ENCODE results near the gene PTPRM.

The PTPRM gene

DNA sequence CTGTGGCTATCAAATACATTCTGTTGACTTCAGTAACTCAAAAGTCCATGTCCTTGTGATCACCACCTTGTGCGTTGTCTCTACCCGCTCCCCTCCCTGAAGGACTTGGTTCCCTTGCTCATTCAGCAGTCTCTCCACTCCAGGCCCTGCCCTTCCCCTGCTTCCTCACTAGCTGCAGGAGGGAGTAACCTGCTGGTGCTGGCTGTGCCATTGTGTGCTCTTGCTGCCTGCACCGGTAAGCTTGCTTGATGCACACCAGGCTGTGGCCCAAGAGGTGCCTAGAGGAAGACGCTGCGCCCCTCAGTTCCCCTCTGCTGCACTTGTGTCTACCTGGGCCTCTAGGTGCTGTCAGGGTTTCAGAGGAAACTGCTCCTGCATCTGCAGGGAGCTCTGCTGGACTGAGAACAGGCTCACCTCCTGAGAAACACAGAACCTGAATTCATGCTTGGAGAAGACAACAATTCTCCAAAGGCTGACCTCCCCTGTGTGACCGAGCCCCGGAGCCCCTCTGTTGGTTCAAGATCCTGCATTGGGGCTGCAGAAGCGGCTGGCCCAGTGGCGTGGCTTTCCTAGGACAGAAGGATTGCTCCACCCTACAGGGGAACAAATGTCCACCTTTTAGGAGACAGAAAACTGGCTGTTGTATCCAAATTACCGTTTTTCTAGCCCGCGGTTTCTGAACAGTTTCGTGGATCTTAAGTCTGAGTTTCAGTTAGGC, 33.6 kb downstream of the PTPRM start:
- no peak for DNase-seq
- Histone ChIP-seq H3K27ac (no peak overlapping the region), H3K36me3 (no peaks in the 10 kb centered on the region), H3K4me1 (peaks cover 0 to 16% (median 3%) of the 10 kb centered on the region in 4 donors), H3K27me3 (no peaks in the 10 kb centered on the region), H3K9me3 (no peaks in the 10 kb centered on the region), H3K4me3 (no peak overlapping the region)
- TF ChIP-seq, protein P1, sequence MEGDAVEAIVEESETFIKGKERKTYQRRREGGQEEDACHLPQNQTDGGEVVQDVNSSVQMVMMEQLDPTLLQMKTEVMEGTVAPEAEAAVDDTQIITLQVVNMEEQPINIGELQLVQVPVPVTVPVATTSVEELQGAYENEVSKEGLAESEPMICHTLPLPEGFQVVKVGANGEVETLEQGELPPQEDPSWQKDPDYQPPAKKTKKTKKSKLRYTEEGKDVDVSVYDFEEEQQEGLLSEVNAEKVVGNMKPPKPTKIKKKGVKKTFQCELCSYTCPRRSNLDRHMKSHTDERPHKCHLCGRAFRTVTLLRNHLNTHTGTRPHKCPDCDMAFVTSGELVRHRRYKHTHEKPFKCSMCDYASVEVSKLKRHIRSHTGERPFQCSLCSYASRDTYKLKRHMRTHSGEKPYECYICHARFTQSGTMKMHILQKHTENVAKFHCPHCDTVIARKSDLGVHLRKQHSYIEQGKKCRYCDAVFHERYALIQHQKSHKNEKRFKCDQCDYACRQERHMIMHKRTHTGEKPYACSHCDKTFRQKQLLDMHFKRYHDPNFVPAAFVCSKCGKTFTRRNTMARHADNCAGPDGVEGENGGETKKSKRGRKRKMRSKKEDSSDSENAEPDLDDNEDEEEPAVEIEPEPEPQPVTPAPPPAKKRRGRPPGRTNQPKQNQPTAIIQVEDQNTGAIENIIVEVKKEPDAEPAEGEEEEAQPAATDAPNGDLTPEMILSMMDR (IDR thresholded peaks at IDR 0.05) = no peak
- intact Hi-C loops (cut with DNase I; ENCODE audit: low total_unique reads) = no loop called here

GRCh38 chr18:7601246-7601615, 34.1 kb downstream of the PTPRM start:
- H3K36me3 ChIP-seq = no peaks in the 10 kb centered on the region
- H3K4me3 ChIP-seq = no peak overlapping the region
- no peaks in the 10 kb centered on the region for H3K27me3 ChIP-seq
- H3K27ac ChIP-seq = no peak overlapping the region
- DNase-seq = no peak
- TF ChIP-seq, protein P1 (IDR thresholded peaks at IDR 0.05) = no peak
- peaks cover 0 to 16% (median 3%) of the 10 kb centered on the region in 4 donors for H3K4me1 ChIP-seq
- intact Hi-C loops (cut with DNase I; ENCODE audit: low total_unique reads) = no loop called here
- H3K9me3 ChIP-seq = no peaks in the 10 kb centered on the region

DNA sequence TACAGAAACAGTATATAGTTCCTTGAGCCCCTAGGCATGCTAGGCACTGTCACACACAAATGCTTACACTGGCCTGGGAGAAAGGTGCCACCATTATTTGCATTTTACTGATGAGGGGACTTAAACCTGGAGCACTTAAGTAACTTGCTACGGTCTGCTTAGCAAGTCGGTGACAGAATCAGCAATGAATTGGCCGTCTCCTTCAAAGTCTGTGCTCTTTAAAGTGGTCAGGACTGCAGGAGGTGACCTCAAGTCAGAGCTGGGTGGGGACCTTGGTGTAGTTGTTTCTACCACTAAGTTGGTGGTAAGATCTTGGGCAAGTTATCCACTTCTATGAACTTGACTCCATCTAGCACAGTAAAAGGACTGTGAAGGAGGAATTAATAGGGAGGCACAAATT, 34.8 kb downstream of the PTPRM start:
- peaks cover 0 to 22% (median 5%) of the 10 kb centered on the region in 4 donors for H3K4me1 ChIP-seq
- no peaks in the 10 kb centered on the region for H3K27me3 ChIP-seq
- H3K27ac ChIP-seq = no peak overlapping the region
- intact Hi-C loops (cut with DNase I; ENCODE audit: low total_unique reads) = no loop called here
- no peak overlapping the region for H3K4me3 ChIP-seq
- no peak for DNase-seq
- H3K9me3 ChIP-seq = no peaks in the 10 kb centered on the region
- TF ChIP-seq, protein P1 (IDR thresholded peaks at IDR 0.05) = no peak
- H3K36me3 ChIP-seq = no peaks in the 10 kb centered on the region

GRCh38 chr18:7603259-7604000, 36.3 kb downstream of the PTPRM start:
- Histone ChIP-seq H3K9me3 (no peaks in the 10 kb centered on the region), H3K4me3 (no peak overlapping the region), H3K36me3 (no peaks in the 10 kb centered on the region), H3K4me1 (peaks cover 0 to 32% (median 15%) of the 10 kb centered on the region in 4 donors), H3K27ac (no peak overlapping the region), H3K27me3 (no peaks in the 10 kb centered on the region)
- intact Hi-C loops (cut with DNase I; ENCODE audit: low total_unique reads) = no loop called here
- TF ChIP-seq, protein P1 (IDR thresholded peaks at IDR 0.05) = no peak
- no peak for DNase-seq

- no peaks in the 10 kb centered on the region for H3K36me3 ChIP-seq
- intact Hi-C loops (cut with DNase I; ENCODE audit: low total_unique reads) = no loop called here
- no peaks in the 10 kb centered on the region for H3K27me3 ChIP-seq
- H3K9me3 ChIP-seq = no peaks in the 10 kb centered on the region
- H3K4me1 ChIP-seq = peaks cover 0 to 36% (median 24%) of the 10 kb centered on the region in 4 donors
- no peak for DNase-seq
- no peak overlapping the region for H3K27ac ChIP-seq
- H3K4me3 ChIP-seq = no peak overlapping the region
- TF ChIP-seq, protein P1 (IDR thresholded peaks at IDR 0.05) = no peak
These were observed 37.2 kb downstream of the PTPRM start for GRCh38 chr18:7604361-7604760.

All from tibial artery (tissue), 4 donors.